GM19372 (cell line): Measurements from ENCODE around the gene CAPS.
"Not testable (repeated sequence)": the region's sequence is repeated elsewhere in the genome, so short reads cannot be mapped to it uniquely, and the experiment has no call there.

Experiments
- ATAC-seq: cut with Tn5 transposase; IDR thresholded peaks from one replicate; pipeline ENCODE4 v1.9.1; 2021; ENCODE audit warnings: mild to moderate bottlenecking, low read depth, moderate library complexity; ENCODE audit not compliant: unreplicated experiment

Gene CAPS

GRCh38 chr19:5953680-5954213, 39.7 kb downstream of the CAPS start:
- ATAC-seq, result no peak

GRCh38 chr19:5954293-5954692, 40.2 kb downstream of the CAPS start:
- no peak for ATAC-seq

DNA sequence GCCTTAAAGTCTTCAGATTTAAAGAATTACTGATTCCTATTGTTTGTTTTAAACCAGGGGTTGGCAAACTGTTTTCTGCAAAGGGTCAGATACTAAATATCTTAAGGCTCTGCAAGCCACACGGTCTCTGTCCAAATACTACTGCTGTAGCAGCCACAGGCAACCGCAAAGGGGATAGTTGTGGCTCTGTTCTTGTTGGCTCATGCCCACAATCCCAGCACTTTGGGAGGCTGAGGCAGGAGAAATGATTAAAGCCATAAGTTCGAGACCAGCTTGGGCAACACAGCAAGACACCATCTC, 41.5 kb downstream of the CAPS start:
- ATAC-seq, result no peak

DNA sequence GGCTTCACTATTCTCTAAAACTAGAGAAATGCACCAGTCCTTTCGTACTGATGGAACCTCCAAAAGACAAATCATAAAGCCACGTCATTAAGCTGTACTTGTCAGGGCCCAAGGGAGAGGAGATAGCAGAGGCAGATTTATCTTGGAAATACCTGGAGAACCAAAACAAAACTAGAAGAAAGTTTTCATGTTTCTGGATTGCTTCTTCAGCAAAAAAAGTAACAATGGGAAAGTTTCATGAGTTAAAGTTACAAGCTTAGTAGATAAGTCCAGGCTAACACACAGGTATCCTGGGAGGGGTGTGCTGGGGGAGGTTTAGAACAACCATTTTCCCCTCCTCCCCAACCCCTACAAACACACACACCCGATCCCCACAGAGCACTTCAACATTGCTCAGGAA, 42.3 kb downstream of the CAPS start:
- ATAC-seq, result no peak

- no peak for ATAC-seq
These were observed 42.7 kb downstream of the CAPS start for GRCh38 chr19:5956728-5957127.

- ATAC-seq, result no peak
These were observed 43.1 kb downstream of the CAPS start for GRCh38 chr19:5957170-5957569.

DNA sequence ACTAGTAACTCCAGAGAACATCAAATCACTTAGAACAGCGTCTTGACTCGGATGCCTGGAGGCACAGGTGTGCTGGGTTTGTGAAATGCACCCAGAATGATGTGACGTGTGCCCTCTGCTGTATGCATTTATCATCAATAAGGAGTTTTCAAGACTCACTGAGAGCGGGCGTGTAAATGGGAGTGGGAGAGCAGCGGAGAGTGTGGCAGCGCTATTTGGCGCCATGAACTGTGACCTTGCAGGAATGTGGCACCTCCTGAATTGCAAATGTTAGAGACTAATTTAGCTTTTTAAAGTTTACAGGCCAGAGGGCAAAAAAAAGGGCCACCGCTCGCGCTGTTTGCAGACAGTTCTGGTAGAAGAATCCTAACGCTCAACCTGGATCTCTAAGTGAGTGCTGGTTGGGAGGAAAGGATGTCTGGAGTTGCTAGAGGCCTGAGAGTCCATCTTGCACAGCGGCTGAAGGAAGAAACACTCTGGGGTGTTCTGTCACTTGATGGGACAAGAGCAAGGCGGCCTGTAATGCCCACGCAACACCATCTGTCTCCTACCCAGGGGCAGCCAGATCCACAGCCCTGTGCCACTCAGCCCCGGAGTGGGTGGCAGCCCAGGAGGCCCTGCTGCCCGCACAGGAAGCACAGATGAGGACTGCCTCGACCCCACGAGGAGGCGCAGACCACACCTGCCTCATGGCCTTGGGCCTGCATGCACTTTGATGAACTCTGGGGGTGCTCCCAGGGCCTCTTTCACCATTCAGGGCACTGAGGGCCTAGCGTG, 44.2 kb downstream of the CAPS start:
- no peak for ATAC-seq

GRCh38 chr19:5958851-5959122, 44.7 kb downstream of the CAPS start:
- no peak for ATAC-seq

- no peak for ATAC-seq
These were observed 45.4 kb downstream of the CAPS start for GRCh38 chr19:5959260-5960004.

DNA sequence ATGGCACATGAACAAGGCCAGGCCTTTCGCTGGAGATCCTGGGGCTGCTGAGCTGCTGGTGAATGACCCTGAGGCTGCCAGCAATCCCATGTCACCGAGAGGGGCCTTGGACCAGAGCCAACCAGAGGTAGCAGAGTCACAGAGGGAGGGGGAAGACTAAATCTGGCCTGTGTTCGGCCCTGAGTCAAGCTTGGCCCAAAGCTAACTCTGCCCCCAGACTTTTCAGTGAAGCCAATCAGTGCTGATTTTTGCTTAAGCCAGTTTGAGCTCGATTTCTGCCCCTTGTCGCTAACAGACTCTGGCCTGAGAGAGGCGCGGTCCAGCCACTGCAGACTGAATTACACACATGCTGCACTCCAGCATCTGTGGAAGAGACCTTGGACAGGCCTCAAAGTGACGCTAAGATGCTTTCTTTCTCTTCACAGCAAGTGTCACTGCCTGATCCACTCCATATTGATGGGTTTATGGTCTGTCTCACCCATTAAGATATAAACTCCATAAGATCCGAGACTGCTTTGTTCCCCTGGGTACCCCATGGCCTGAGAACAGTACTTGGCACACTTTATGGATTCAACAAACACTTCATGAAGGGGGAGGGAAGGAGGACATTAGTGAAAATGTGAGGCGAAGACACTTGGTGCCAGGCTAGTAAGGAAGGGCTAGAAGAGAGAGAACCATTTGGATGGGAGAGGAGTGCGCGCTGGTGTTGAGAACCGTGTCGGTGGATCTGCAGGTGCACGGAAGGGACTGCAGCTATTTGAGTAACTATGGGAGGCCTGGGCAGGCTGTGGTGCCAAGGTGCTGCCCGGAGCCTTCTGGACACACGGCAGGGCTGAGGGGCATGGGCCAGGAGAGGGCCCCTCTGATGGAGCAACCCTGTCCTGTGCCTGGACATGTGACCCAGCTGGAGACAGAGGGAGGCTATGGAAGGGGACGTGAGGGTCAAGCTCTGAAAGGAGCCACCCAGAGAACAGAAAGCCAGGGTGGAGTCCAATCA, 46.2 kb downstream of the CAPS start:
- no peak for ATAC-seq

GRCh38 chr19:5961641-5961968, 47.6 kb downstream of the CAPS start:
- ATAC-seq, result not testable (repeated sequence)

GRCh38 chr19:5961969-5962945, 48.2 kb downstream of the CAPS start:
- ATAC-seq, result no peak

GRCh38 chr19:5963259-5963658, 49.2 kb downstream of the CAPS start:
- not testable (repeated sequence) for ATAC-seq

- no peak for ATAC-seq
These were observed 49.8 kb downstream of the CAPS start for GRCh38 chr19:5963855-5964254.

- ATAC-seq, result no peak
These were observed 50.9 kb downstream of the CAPS start for GRCh38 chr19:5964816-5965565.
